GM12878 (cell line): ENCODE data around the gene EGF. TPM values are rescaled to one million over a fixed set of nuclear protein-coding genes. Genes with fewer than 3 reads are reported as not detected.

Source experiments
- ATAC-seq: fragments of 200-7000 bp; cut with Tn5 transposase; 3 replicates; pipeline ENCODE4 v1.9.1; 2020; ENCODE audit warnings: mild to moderate bottlenecking, moderate library complexity
- BruUV-seq: library from RNA; stranded (reverse); fragments of 400-500 nt; replicated peaks from 2 replicates; lab custom pipeline; 2021; lab: Mats Ljungman, UMichigan
- CTCF ChIA-PET: fragments of 300-600 bp; sonication (Branson Sonifier 250); formaldehyde crosslinking; extraction: SDS; loops from one replicate; lab custom pipeline; 2021; ENCODE audit warnings: inconsistent platforms; lab: Yijun Ruan, JAX
- POLR2A ChIA-PET: fragments of 350-600 bp; formaldehyde crosslinking; extraction: SDS; loops from one replicate; lab custom pipeline; 2021; ENCODE audit warnings: inconsistent platforms; lab: Charles Lee
- RAD21 ChIA-PET: fragments of 300-600 bp; sonication (Branson Sonifier 250); formaldehyde crosslinking; loops from one replicate; lab custom pipeline; 2023; ENCODE audit warnings: antibody characterized with exemption; ENCODE audit not compliant: unreplicated experiment; lab: Charles Lee
- SMC1A ChIA-PET: fragments of 300-600 bp; sonication (Branson Sonifier 250); formaldehyde crosslinking; loops from one replicate; lab custom pipeline; 2023; ENCODE audit not compliant: unreplicated experiment, uncharacterized antibody; lab: Charles Lee
- DNase-seq: peaks from one replicate; pipeline ENCODE4 v3.0.0-alpha.2; 2011; ENCODE audit warnings: low read depth, low spot score
- FAIRE-seq: peaks from 3 replicates; lab custom pipeline; 2011; peaks lifted over from hg19 to GRCh38; lab: Jason Lieb, UNC
- H2AFZ ChIP-seq: 2 replicates; pipeline ENCODE4 v1.6.0; 2011; ENCODE audit warnings: low read depth, low read length, control low read depth; ENCODE audit not compliant: control insufficient read depth
- H3K27ac ChIP-seq: 2 replicates; pipeline ENCODE4 v1.5.1; 2011; ENCODE audit warnings: control low read depth; ENCODE audit not compliant: control insufficient read depth, insufficient read depth
- H3K27me3 ChIP-seq, 2 experiments: replicated peaks in 1 of 2; 2 replicates each; pipeline versions ENCODE4 v1.6.0 to v1.6.1; 2011; ENCODE audit warnings: low read length in 1 of 2; ENCODE audit not compliant: control insufficient read depth in 2 of 2, insufficient read depth in 2 of 2
- H3K36me3 ChIP-seq, 2 experiments: 2 replicates each; pipeline ENCODE4 v1.5.1; 2011; ENCODE audit warnings: low read length in 1 of 2; ENCODE audit not compliant: control insufficient read depth in 2 of 2, insufficient read depth in 2 of 2
- H3K4me1 ChIP-seq: 2 replicates; pipeline ENCODE4 v1.6.1; 2011; ENCODE audit warnings: mild to moderate bottlenecking, low read length, moderate library complexity, mixed read lengths; ENCODE audit not compliant: control insufficient read depth, insufficient read depth
- H3K4me2 ChIP-seq: 2 replicates; pipeline ENCODE4 v1.6.0; 2011; ENCODE audit warnings: control low read depth; ENCODE audit not compliant: control insufficient read depth, insufficient read depth
- H3K4me3 ChIP-seq: fragments of 200-600 bp; sonication (generic); 2 replicates; pipeline ENCODE4 v1.5.1; 2016
- H3K79me2 ChIP-seq: 2 replicates; pipeline ENCODE4 v1.6.0; 2011; ENCODE audit warnings: low read length; ENCODE audit not compliant: control insufficient read depth, insufficient read depth
- H3K9ac ChIP-seq: 2 replicates; pipeline ENCODE4 v1.8.0; 2011; ENCODE audit warnings: low read length, control low read depth, mixed read lengths; ENCODE audit not compliant: control insufficient read depth, insufficient read depth
- H3K9me3 ChIP-seq: replicated peaks from 3 replicates; pipeline ENCODE4 v1.5.1; 2011; ENCODE audit warnings: mild to moderate bottlenecking, low read length; ENCODE audit not compliant: control insufficient read depth, insufficient read depth
- H4K20me1 ChIP-seq: 2 replicates; pipeline ENCODE4 v1.6.0; 2011; ENCODE audit not compliant: control insufficient read depth, insufficient read depth
- NRF1 ChIP-seq: conservative IDR thresholded peaks from 2 replicates; pipeline ENCODE4 v1.6.1; 2011; ENCODE audit warnings: mild to moderate bottlenecking, low read depth, low read length, improper control_type of control experiment
- ZNF687 ChIP-seq: fragments of 450-650 bp; IDR thresholded peaks from 2 replicates; pipeline ENCODE4 v1.6.1; 2017; ENCODE audit warnings: mild to moderate bottlenecking, moderate library complexity
- whole genome bisulfite sequencing: methylation state at CpG from one replicate; pipeline ENCODE4 v1.1.6; 2016; ENCODE audit warnings: low lambda C conversion rate; ENCODE audit not compliant: insufficient replicate concordance, insufficient coverage; ENCODE audit errors: missing lambda C conversion rate; 5-methylcytosine and 5-hydroxymethylcytosine counted together
- in situ Hi-C: fragments of 300-500 bp; cut with MboI; formaldehyde crosslinking; loops from 9 replicates; pipeline ENCODE4 v1.14.3; 2018; ENCODE audit warnings: mixed read lengths
- intact Hi-C: fragments of 100-400 bp; cut with micrococcal nuclease; formaldehyde crosslinking; loops from one replicate; pipeline ENCODE4 v1.14.2; 2022; ENCODE audit not compliant: unreplicated experiment
- polyA plus RNA-seq, 11 experiments: library from polyadenylated mRNA; depleted of rRNA in 4 of 11; unstranded in 6 of 11; stranded (reverse) in 5 of 11; fragments of >200 nt; fragmentation: Nextera tagmentation in 4 of 11; fragmentation: Illumina TruSeq in 1 of 11; extraction: Ambion mirVana in 4 of 11; extraction: Trizol in 1 of 11; gene quantifications; 1 replicate in 1 of 11; 2 replicates in 10 of 11; pipeline versions ENCODE4 v1.2.1 to v1.2.3, GENCODE V29; 2011 to 2016; ENCODE audit warnings: inconsistent platforms in 2 of 11, missing spikeins in 2 of 11, low read depth in 1 of 11
- total RNA-seq, 4 experiments: library from RNA; depleted of rRNA in 3 of 4; stranded (reverse); fragments of >200 nt in 3 of 4; fragmentation: Illumina TruSeq in 1 of 4; extraction: Trizol in 1 of 4; gene quantifications; 2 replicates each; pipeline versions ENCODE4 v1.2.1 to v1.2.3, GENCODE V29; 2013 to 2021

EGF gene
- total and polyA plus RNA-seq, 10 of the 15 experiments (the other 5 are each of a cell fraction or from before 2014, with no cell fraction given) = 0.02 to 0.90 (median 0.19) TPM; not detected in 4

GRCh38 chr4:110022457-110022856, 109.8 kb downstream of the EGF start (continued):
- TF ChIP-seq ZNF687 = no peak

GRCh38 chr4:110025056-110025455, 112.4 kb downstream of the EGF start:
- Histone ChIP-seq H3K4me1 (no peaks in the 10 kb centered on the region), H3K36me3 (no peaks in the 10 kb centered on the region), H3K79me2 (no peaks in the 10 kb centered on the region), H3K27ac (no peak overlapping the region), H3K4me3 (no peak overlapping the region), H4K20me1 (no peaks in the 10 kb centered on the region), H2AFZ (no peak overlapping the region), H3K9ac (no peak overlapping the region), H3K27me3 (no peaks in the 10 kb centered on the region; a peak in 2 of 4 replicates), H3K4me2 (no peak overlapping the region), H3K9me3 (no peaks in the 10 kb centered on the region)
- TF ChIP-seq NRF1 = no peak
- ChIA-PET RAD21 (interaction anchor here (1.4 kb wide), 1 partner anchor 19 kb away, joined by 4 read pairs; no protein-coding TSS in a partner anchor), POLR2A (interaction anchor here (0.6 kb wide), 2 partner anchors 252 to 523 kb away, joined by 3 read pairs; no protein-coding TSS in a partner anchor), SMC1A (interaction anchor here (0.6 to 1.4 kb wide), 4 partner anchors 24 to 223 kb away, joined by 3 read pairs; no protein-coding TSS in a partner anchor), CTCF (interaction anchor here (0.8 to 1.9 kb wide), 4 partner anchors 19 to 492 kb away, joined by 3 to 5 read pairs (median 3); no protein-coding TSS in a partner anchor)
- WGBS = 47% methylated on average over 1 of the region's 1 CpG
- DNase-seq (no peak), FAIRE-seq (no peak), ATAC-seq (no peak)
- in situ Hi-C loops = no loop called here
- intact Hi-C loops = no loop called here
- BruUV-seq = no TSS peak
